GM21786 (cell line): Measurements from ENCODE around the gene RPRD2.

Source experiments
- ATAC-seq: cut with Tn5 transposase; IDR thresholded peaks from one replicate; pipeline ENCODE4 v1.9.1; 2021; ENCODE audit not compliant: unreplicated experiment

Gene RPRD2

DNA sequence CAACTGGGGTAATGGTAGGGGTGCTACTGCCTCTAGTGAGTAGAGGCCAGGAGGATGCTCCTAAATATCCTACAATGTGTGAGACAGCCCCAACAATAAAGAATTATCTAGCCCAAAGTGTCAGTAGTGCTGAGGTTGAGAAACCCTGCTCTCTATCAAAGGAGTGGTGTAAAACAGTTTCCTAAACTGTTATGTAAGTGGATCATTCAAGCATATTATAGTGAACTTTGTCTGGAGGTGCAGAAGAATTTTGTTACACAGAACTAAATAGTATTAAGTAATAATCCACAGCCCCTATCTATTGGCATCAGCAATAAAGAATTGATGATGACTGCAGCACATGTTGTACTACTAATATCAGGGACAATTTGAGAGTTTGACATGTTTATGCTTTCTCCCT, 103.0 kb downstream of the RPRD2 start:
- no peak for ATAC-seq

DNA sequence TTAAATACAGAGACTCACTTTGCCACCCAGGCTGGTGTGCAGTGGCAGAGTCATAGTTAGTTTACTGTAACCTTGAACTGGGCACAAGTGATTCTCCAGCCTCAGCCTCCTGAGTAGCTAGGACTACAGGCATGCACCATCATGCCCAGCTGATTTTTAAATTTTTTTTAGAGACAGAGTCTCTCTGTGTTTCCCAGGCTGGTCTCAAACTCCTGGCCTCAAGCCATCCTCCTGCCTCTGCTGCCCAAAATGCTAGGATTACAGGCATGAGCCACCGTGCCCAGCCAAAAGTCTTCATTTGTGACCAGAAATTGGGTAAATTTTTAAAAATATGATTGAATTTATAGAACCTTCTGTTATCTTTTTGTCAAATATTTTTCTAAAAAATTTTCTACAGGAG, 105.3 kb downstream of the RPRD2 start:
- ATAC-seq: no peak

DNA sequence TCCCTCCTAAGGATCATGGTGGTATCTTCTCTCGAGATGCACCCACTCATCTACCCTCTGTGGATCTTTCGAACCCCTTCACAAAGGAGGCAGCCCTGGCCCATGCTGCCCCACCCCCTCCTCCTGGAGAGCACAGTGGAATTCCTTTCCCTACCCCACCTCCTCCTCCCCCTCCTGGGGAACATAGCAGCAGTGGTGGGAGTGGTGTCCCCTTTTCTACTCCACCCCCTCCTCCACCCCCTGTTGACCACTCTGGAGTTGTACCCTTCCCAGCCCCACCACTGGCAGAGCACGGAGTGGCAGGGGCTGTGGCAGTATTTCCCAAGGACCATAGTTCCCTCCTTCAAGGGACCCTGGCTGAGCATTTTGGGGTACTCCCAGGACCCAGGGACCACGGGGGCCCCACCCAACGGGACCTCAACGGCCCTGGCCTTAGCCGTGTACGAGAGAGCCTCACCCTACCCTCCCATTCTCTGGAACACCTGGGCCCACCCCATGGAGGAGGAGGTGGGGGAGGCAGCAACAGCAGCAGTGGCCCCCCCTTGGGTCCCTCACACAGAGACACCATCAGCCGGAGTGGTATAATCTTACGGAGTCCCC, 108.8 kb downstream of the RPRD2 start:
- ATAC-seq: no peak

DNA sequence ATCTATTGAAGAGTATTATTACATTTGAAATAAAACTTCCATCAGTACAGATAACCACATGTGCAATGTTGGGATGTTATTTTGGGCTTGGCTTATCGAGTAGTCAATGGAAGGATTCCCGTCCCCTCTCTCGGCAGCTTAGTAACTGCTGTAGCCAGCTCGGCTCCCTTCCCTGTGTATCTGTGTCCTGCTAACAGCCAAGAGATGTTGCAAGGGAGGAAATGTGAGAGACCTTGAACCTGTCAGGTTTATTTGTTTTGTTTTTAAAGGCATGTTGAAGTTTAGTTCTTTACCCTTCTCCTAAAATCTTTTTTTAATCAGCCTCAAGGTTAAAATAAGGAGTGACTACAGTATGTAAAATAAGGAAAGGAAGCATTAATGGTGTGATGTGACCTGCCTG, 109.7 kb downstream of the RPRD2 start:
- no peak for ATAC-seq

GRCh38 chr1:150474869-150475268, 110.9 kb downstream of the RPRD2 start:
- no peak for ATAC-seq

DNA sequence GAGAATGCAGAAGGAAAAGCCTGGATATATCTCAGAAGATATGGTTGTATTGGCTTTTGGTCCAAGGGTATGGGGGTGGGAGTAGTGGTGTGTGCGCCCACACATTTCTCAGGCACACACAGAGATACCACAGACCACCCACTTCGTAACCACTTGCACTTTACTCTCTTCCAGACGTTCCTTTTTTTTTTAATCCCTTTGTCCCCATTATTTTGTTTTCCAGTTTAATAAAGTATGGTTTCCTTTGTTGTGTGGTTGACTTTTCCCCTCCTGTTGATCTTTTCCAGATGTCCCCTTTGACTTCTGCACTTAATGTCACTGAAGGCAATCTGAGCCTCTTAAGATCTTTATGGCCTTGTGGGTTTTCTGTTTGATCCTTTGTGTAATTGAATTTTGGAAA, 112.8 kb downstream of the RPRD2 start:
- ATAC-seq: no peak

GRCh38 chr1:150477320-150477719, 113.4 kb downstream of the RPRD2 start:
- ATAC-seq: no peak

DNA sequence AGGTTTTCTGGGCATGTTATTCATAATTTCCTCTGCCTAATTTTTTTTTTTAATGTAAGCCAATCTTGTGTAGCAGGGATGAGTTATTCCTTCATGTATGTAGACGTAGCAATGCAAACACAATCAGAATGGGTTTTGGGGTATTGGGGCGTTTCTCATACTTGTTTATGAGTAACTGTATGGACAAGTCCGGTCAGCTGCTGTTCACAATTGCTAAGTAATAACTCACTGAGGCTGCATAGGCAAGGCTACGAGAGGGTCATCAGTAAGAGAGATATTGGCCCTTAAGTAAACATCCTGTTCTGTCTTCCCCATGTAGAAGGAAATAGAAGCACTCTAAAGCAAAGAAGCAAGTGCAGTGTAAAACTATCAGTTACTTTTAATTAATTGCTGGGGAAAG, 113.8 kb downstream of the RPRD2 start:
- ATAC-seq: no peak

DNA sequence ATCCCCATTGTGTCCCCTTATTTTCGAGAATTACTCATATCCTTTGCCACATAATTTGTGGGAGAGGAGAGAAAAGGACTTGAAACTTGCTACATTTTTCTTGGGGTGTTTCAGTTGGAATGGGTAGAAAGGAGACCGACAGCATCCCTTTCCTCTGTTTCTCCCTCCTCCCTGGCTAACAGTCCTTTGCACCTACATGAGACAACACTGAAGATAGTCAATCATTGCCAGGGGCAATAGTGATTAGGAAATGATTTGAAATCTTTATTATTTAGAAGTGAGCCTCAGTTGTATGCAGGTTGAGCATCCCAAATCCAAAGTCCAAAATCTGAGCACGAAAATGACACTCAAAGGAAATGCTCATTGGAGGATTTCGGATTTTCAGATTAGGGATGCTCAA, 115.4 kb downstream of the RPRD2 start:
- no peak for ATAC-seq

DNA sequence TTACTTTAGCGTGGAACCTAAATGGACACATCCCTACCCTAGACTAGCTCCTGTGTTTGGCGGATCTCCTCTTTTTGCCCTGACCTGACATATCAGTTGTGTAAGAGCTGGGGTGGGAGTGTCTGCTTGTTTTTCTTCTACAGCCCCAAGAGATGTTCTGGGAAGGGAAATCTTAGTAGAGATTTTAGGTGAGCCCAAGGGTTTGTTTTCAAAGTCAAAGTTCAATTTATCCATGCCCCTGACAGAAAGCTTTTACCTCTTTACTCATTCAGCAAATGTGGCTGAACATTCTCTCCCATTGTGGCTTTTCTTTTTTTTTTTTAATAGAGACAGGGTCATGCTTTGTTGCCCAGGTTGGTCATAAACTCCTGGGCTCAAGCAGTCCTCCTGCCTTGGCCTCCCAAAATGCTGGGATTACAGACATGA, 116.0 kb downstream of the RPRD2 start:
- no peak for ATAC-seq

DNA sequence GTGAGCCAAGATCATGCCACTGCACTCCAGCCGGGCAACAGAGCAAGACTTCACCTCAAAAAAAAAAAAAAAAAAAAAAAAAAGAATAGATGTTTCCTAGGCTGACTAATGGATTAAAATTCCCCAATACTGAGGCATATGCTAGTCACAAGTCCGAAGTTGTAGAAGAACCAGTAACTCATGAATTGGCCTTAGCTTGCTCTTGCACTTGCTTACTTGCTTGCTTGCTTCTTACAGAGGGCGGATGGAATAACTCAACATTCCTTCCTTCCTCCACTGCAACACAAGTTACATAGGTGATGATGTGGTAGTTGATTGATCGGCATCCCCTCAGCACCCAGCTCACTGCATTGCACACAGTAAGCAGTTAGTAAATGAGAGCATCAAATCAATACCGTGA, 120.5 kb downstream of the RPRD2 start:
- ATAC-seq: no peak

- ATAC-seq: no peak
Observed at GRCh38 chr1:150484861-150485260, 120.9 kb downstream of the RPRD2 start.

DNA sequence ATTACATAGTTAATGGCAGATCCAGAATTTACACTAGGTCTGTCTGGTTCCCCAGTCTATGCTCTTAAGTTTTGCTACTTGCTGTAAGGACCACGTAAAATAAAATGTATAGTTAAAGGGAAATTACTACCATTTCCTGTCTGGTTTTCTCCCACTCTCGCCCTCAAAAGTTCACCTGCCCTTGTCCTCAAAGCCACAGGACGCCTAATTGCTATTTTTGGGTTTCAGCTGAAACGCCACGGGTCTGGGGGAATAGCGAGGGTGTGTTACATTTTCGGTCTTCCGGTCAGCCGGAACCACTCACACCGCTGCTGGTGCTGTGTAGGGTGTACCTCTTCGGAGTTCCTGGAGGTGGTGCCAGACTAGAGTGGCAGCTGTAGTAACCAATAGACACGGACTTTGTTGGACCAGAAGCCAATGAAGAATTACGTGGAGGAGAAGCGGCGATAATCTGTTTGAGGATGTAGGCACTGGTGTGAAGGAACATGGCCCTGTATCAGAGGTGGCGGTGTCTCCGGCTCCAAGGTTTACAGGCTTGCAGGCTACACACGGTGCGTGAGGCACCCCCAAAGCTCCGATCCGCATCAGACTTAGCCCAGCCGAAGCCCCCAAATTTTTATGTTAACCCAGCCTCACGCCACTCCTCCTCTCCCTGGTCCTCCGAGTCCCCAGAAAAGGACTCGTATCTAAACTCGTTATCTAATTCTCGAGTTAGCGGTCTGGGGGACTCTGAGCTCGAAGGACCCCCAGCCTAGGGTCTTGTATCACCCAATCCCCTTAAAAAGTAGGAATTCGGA, 123.2 kb downstream of the RPRD2 start, which contains the start of gene TARS2:
Gene TARS2, plus strand, starts transcription at position 454 of the 797 bp plus-strand sequence. Its CDS starts 32 bp downstream, at position 486.
- peak; percentile 100 for ATAC-seq

- no peak for ATAC-seq
Observed at GRCh38 chr1:150487763-150488115, 123.8 kb downstream of the RPRD2 start.

- no peak for ATAC-seq
Observed at GRCh38 chr1:150493175-150493574, 129.2 kb downstream of the RPRD2 start.

- no peak for ATAC-seq
Observed at GRCh38 chr1:150498342-150498741, 134.4 kb downstream of the RPRD2 start.

GRCh38 chr1:150505431-150505830, 141.5 kb downstream of the RPRD2 start:
- ATAC-seq: no peak

DNA sequence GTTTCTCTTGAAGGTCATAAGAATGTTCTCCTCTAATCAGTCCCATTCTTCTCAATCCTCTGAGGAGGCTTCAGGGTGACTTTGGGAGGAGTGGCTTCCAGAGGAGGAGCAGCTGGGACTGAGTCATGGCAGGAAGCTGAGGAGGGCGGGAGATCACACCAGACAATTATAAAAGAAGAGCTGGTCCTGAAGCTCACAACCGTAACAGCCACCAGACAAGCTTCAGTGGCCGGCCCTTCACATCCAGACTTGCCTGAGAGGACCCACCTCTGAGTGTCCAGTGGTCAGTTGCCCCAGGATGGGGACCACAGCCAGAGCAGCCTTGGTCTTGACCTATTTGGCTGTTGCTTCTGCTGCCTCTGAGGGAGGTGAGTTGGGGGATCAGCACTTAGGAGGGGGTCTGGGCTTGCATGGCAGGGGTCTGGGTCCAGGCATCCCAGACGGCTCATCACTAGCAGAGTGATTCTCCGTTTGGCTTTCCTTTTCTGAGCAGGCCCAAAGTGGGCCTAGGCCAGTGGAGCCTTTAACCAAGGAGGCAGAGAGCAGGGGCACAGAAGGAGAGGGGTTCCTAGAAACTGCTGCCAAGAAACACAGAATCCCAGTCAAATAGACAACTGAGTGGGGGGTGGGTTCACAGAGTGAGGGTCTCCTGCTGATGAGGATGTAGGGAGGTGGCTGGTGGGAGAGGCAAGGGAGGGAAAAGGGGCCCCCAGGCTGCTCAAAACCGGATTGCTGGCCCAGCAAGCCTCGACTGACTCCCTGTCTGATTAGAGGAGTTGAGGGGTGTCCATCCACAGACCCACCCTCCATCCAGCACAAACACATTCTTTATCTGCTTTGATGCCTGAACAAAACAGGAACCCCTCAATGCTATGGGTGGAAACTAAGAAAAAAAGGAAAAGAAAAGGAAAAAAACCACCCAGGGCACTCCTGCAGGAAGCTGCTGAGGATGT, 144.2 kb downstream of the RPRD2 start, which contains the start of gene ECM1:
Gene ECM1, plus strand, starts transcription at position 198 of the 953 bp plus-strand sequence. Its CDS starts 101 bp downstream, at position 299.
- ATAC-seq: no peak

- no peak for ATAC-seq
Observed at GRCh38 chr1:150508982-150509381, 145.0 kb downstream of the RPRD2 start.

DNA sequence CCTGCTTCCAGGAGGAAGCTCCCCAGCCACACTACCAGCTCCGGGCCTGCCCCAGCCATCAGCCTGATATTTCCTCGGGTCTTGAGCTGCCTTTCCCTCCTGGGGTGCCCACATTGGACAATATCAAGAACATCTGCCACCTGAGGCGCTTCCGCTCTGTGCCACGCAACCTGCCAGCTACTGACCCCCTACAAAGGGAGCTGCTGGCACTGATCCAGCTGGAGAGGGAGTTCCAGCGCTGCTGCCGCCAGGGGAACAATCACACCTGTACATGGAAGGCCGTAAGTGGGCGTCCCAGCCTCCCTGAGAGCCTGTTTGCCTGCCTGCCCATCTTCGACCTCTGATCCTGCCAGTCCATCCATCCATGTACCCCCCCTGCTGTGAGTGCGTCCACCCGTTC, 147.6 kb downstream of the RPRD2 start:
- ATAC-seq: no peak

GRCh38 chr1:150511985-150512660, 148.2 kb downstream of the RPRD2 start:
- no peak for ATAC-seq
